Right ventricle myocardium superior (tissue), 1 donor: ENCODE results near the gene FAF1. TPM values are rescaled to one million over a fixed set of nuclear protein-coding genes. Genes with fewer than 3 reads are reported as not detected.
A peak's percentile ranks its signal among the peaks of the same experiment; 100 is the strongest.
"Not testable (repeated sequence)": the region's sequence is repeated elsewhere in the genome, so short reads cannot be mapped to it uniquely, and the experiment has no call there.

Experiments
- ATAC-seq: fragments of 200-7000 bp; cut with Tn5 transposase; one replicate; pipeline ENCODE4 v1.9.1; 2020; ENCODE audit warnings: mild to moderate bottlenecking; ENCODE audit not compliant: poor library complexity
- DNase-seq: peaks from one replicate; pipeline ENCODE4 v3.0.0-alpha.2; 2020
- intact Hi-C: fragments of 100-400 bp; cut with DNase I; formaldehyde crosslinking; loops from one replicate; pipeline ENCODE4 v1.11.2; 2022
- total RNA-seq: library from RNA; stranded (reverse); fragmentation: NEBNext Ultra II Directional; extraction: Animal tissue kit (Norgen Biotek cat#: 25700); gene quantifications from one replicate; pipeline ENCODE4 v1.2.1, GENCODE V29; 2021
- donor health status: DM: no; HTN: yes; CAD: no; lungs with severe emphysema.

Gene FAF1
- total RNA-seq, 1 donor from 2014 or later = 88.1 TPM

DNA sequence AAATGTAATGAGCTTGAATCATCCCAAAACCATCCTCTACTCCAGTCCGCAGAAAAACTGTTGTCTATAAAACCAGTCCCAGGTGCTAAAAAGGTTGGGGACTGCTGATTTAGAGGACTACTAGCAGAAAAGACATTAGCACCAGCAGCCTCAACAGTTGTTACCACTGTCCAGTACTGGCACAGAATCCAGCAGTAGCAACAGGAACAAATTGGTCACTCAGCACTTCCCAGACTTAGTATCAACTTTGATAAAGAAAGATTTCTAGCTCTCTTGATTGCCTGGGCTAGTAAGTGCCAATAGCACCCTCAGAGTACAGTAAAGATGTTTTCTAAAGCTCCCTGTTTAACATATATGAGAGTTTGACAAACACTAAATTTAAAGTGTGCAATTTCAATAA is 127.9 kb downstream of the FAF1 start:
- ATAC-seq = peak; percentile 68
- intact Hi-C loops = no loop called here
- DNase-seq = no peak

DNA sequence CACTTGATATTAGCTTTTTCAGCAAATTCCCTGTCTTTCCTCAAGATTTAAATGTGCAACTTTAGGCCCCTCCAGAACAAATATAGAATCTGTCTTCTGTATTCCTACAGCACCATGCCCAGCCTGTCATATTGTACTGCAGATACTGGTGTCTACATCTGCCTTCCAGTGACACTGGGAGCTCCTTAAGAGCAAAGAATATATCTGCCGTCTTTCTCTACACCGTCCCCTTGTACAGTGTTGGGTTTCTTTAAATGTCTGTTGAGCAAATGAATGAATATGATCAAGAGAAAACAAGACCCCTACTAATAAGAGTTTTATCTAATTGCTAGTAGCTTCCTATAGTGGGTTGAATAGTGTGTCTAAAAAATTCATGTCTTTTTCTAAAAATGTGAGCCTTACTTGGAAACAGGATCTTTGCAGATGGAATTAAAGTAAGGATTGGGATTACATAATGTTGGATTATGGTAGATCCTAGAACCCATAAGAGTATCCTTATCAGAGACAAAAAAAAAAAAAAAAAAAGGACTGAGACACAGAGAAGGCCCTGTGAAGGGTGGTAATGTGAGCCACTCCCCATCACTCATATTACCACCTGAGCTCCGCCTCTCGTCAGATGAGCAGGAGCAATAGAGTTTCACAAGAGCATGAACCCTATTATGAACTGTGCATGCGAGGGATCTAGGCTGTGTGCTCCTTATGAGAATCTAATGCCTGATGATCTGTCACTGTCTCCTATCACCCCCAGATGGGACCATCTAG is 128.6 kb downstream of the FAF1 start:
- intact Hi-C loops = no loop called here
- ATAC-seq (no peak), DNase-seq (no peak)

- DNase-seq (no peak), ATAC-seq (no peak)
- intact Hi-C loops = no loop called here
These were observed 129.4 kb downstream of the FAF1 start for GRCh38 chr1:50830621-50831020.

GRCh38 chr1:50829014-50829958 is 130.8 kb downstream of the FAF1 start:
- DNase-seq (no peak), ATAC-seq (peak; percentile 86)
- intact Hi-C loops = no loop called here

DNA sequence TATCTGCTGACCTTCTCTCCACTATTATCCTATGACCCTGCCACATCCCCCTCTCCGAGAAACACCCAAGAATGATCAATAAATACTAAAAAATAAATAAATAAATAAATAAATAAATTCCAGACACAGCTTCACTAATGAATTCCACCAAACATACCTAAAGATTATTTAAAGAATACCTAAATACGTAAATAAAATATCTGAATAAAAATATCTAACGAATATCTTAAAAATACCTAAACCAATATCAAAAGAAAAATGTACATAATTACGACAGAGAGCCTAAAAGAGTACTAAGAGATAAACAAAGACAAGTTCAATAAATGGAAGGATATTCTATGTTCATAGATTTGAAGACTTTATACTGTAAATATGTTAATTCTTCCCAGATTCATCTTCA is 132.5 kb downstream of the FAF1 start:
- intact Hi-C loops = no loop called here
- DNase-seq (no peak), ATAC-seq (no peak)

- intact Hi-C loops, DNase-seq, ATAC-seq: not testable (repeated sequence)
These were observed 133.3 kb downstream of the FAF1 start for GRCh38 chr1:50826792-50827191.

DNA sequence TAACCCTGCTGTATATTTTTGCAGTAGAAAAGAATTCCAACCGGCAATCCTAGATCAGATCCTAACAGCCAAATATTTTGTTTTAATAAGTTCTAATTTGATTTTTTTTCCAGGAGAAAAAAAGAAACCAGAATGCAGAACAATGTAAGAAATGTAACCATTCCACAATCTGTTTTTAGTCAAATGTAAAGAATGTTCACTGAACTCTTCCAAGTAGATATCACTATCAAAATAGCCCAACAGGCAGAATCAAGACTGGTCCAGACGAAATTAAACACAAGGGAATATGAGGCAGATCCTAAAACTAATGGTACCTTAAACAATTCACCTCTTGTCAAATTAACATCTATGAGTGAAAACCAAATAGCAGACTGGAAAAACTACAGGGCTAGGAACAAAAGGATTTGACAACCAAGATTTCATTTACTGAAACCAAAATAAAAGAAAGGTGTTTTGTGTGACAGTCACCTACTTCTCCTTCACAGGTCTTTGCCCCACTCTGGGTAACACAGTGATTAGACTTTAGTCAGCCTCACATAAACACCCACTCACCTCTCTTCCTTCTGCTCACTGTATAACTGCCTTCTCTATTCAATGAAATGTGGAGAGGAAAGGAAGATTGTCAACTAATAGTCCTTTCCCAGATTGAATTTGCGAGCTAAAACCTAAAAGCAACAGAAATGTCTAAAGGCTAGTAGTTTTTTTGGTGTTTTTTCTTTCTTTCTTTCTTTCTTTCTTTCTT is 137.9 kb downstream of the FAF1 start:
- intact Hi-C loops = no loop called here
- ATAC-seq (no peak), DNase-seq (no peak)

DNA sequence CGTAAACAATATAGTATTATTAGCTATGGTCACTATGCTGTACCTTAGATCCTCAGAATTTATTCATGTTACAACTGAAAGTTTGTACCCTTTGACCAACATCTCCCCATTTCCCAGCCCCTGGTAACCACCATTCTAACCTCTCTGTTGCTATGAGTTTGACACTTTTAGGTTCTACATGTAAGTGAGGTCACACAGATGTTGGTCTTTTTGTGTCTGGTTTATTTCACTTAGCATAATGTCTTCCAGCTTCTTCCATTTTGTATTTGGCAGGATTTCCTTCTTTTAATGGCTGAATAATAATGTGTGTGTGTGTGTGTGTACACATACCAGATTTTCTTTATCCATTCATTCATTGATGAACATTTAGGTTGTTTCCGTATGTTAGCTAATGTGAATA is 139.5 kb downstream of the FAF1 start:
- DNase-seq = no peak
- no peak for ATAC-seq
- intact Hi-C loops = no loop called here

- no peak for DNase-seq
- intact Hi-C loops = no loop called here
- ATAC-seq = no peak
These were observed 147.7 kb downstream of the FAF1 start for GRCh38 chr1:50812346-50812745.

DNA sequence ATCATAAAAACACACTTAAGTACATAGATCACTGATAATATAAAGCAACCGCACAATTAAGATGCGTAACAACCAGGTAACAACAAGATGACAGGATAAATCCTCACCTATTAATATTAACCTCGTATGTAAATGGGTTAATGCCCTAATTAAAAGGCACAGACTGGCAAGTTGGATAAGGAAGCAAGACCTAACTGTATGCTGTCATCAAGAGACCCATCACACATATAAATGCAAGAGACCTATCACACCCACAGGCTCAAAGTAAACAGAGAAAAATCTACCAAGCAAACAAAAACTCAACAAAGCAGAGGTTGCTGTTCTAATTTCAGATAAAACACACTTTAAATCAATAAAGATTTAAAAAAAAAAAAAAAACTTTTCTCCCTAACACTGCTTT is 151.8 kb downstream of the FAF1 start:
- DNase-seq = no peak

GRCh38 chr1:50796272-50796671 is 163.8 kb downstream of the FAF1 start:
- DNase-seq = no peak
- intact Hi-C loops = no loop called here
- no peak for ATAC-seq

More for the DNA sequence above, 151.8 kb downstream of the FAF1 start:
- ATAC-seq = no peak
- intact Hi-C loops = no loop called here

- no peak for ATAC-seq
- intact Hi-C loops = no loop called here
- no peak for DNase-seq
These were observed 166.5 kb downstream of the FAF1 start for GRCh38 chr1:50793521-50793920.

DNA sequence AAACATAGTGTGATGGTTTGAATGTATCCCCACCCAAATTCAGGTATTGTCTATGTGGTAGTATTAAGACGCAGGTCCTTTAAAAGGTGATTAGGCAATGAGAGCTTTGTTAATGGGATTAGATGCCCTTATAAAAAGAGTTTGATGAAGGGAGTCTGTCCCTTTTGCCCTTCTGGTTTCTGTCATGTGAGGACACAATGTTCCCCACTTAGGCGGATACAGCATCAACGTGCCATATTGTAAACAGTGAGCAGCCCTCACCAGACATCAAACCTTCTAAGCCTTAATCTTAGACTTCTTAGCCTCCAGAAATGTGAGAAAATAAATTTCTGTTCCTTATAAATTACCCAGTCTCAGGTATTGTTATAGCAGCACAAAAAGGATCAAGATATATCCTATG is 172.8 kb downstream of the FAF1 start:
- intact Hi-C loops = no loop called here
- ATAC-seq = no peak
- DNase-seq = no peak

DNA sequence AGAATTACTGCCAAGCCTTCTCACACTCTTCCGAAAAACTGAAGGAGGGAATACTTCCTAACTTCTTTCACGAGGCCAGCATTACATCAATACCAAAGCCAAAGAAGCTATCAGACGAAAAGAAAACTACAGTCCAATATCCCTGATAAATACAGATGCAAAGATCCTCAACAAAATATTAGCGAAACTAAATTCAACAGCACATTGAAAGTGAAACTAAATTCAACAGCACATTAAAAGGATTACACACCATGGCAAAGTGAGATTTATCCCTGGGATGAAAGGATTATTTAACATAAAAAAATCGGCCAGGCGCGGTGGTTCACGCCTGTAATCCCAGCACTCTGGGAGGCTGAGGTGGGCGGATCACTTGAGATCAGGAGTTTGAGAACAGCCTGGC is 176.8 kb downstream of the FAF1 start:
- DNase-seq (no peak), ATAC-seq (no peak)
- intact Hi-C loops = no loop called here

DNA sequence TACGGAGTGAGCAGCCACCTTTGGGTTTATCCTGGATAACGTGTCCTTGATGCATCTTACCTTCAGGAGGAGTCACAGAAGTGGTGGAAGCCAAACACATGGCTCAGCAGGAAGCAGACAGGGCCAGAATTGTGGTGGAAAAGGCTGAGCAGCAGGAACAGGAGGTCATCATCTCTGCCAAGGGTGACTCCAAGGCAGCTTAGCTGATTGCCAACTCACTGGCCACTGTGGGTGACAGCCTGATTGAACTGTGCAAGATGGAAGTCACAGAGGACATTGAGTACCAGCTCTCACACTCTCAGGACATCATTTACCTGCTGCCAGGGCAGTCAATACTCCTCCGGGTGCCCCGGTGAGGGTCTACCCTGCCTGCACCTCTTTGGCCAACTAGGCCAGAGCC is 179.3 kb downstream of the FAF1 start:
- intact Hi-C loops = no loop called here
- DNase-seq (no peak), ATAC-seq (peak; percentile 29)

GRCh38 chr1:50779801-50780200 is 180.3 kb downstream of the FAF1 start:
- no peak for ATAC-seq
- no peak for DNase-seq
- intact Hi-C loops = loop anchor here (5.0 to 10.0 kb wide), 2 partner anchors 185 to 268 kb away; partner anchors contain the start of gene FAF1

DNA sequence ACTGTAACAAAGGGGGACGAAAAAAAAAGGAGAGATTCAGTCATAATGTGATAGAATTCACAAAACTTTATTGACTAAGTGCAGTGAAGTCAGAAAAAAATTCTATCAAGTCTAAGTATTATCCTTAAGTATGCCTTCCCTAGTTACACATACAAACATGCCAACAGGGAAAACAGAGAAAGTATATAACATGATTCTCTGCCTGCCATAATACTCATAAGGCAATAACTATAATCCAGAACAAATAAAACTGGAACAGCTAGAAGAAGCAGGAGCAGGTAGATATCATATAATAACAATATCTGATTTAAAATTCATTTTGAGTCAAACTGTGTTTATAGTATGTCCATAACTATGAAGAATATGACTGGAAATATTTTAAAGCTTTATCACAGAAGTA is 184.3 kb downstream of the FAF1 start:
- ATAC-seq = no peak
- intact Hi-C loops = loop anchor here (5.0 to 10.0 kb wide), 2 partner anchors 189 to 272 kb away; partner anchors contain the start of gene FAF1

DNA sequence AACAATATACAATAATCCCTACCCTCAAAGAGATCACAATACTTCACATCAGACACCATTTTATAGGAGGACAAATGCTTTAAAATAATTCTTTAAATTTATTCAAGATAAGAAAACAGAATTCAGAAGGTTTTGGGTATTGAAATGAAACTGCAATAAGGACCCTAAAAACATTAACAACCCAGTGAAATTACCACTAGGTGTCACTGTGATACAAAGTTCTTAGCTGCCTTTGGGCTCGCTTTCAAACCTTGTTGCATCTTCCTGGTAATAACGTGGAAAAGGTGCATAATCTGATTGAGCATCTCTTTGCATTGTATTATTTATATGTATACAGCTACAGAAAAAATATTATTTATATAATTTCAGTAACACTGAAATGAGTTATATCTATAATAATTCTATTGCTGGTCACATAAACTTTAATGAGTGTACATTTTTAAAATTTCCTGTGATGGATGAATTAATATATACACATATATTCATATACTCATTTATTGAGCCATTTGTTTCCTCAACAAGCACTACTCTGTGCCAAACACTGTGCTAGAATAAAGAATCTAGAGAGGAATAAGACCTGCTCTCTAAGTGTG is 185.2 kb downstream of the FAF1 start:
- intact Hi-C loops = loop anchor here (5.0 to 10.0 kb wide), 3 partner anchors 190 to 407 kb away; partner anchors contain the start of gene FAF1
- ATAC-seq (peak; percentile 61), DNase-seq (no peak)

More for the DNA sequence above, 184.3 kb downstream of the FAF1 start:
- no peak for DNase-seq

DNA sequence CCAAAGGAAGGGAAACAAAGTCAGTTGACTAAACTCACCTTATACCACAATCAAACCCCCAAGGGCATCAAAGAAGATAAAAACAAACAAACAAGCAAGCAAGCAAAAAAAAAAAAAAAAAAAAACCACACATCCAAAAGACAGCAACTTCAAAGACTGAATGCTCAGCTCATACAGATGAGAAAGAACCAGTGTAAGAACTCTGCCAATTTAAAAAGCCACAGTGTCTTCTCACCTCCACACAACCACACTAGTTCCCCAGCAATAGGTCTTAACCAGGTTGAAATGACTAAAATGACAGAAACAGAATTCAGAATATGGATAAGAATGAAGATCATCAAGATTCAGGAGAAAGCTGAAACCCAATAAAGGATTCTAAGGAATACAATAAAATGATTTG is 193.4 kb downstream of the FAF1 start:
- intact Hi-C loops = no loop called here
- DNase-seq = no peak
- no peak for ATAC-seq
